Mammary epithelial cell (primary cell): Measurements from ENCODE around the gene SORCS3.

Source experiments
- EZH2 ChIP-seq: IDR thresholded peaks from 2 replicates; pipeline ENCODE4 v1.6.1; 2012; ENCODE audit warnings: low read length, inconsistent platforms, borderline replicate concordance
- TF ChIP-seq, protein P1 (sequence below), 2 donors: IDR thresholded peaks in 1 of 2; conservative IDR thresholded peaks in 1 of 2; 2 replicates each; pipeline ENCODE4 v1.5.1; 2011 to 2012; ENCODE audit warnings: inconsistent platforms in 2 of 2, low read length in 2 of 2, mild to moderate bottlenecking in 2 of 2, control low read depth in 1 of 2, low read depth in 1 of 2; ENCODE audit not compliant: insufficient read depth in 1 of 2; ENCODE audit errors: extremely low read depth in 1 of 2

DNA sequence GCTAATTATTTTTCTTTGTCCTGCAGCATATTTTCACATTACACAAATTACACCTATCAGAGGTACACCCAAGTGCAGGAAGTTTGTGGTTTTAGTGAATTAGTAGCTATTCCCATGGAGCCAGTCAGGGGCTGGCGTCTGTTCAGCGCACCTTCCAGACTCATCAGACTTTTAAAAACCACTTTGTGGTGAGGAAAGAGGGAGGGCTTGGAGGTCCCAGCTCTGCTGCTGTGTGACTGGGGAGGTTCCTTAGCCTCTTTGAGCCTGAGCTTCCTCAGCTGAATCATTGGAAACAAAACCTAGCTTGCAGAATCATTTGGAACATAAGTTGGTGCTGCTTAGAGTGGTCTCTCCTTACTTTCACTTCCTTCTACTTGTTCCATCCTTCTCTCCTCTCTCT, 175.4 kb downstream of the SORCS3 start:
- TF ChIP-seq, protein P1, sequence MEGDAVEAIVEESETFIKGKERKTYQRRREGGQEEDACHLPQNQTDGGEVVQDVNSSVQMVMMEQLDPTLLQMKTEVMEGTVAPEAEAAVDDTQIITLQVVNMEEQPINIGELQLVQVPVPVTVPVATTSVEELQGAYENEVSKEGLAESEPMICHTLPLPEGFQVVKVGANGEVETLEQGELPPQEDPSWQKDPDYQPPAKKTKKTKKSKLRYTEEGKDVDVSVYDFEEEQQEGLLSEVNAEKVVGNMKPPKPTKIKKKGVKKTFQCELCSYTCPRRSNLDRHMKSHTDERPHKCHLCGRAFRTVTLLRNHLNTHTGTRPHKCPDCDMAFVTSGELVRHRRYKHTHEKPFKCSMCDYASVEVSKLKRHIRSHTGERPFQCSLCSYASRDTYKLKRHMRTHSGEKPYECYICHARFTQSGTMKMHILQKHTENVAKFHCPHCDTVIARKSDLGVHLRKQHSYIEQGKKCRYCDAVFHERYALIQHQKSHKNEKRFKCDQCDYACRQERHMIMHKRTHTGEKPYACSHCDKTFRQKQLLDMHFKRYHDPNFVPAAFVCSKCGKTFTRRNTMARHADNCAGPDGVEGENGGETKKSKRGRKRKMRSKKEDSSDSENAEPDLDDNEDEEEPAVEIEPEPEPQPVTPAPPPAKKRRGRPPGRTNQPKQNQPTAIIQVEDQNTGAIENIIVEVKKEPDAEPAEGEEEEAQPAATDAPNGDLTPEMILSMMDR (conservative IDR thresholded peaks at IDR 0.05 in 1 of 2, IDR thresholded peaks at IDR 0.05 in 1 of 2; ENCODE audit: extremely low read depth in 1 of 2, insufficient read depth in 1 of 2, low read depth in 1 of 2, low read length in 2 of 2): no peak
- TF ChIP-seq EZH2: no peak
